Panc1 (cell line): ENCODE measurements around the gene TRPM5.

Experiments used
- SIN3A ChIP-seq: IDR thresholded peaks from 2 replicates; pipeline ENCODE4 v1.6.1; 2012; ENCODE audit warnings: low read depth, mild to moderate bottlenecking, low read length, moderate library complexity, borderline replicate concordance; ENCODE audit not compliant: insufficient read depth
- TCF7L2 ChIP-seq: IDR thresholded peaks from 2 replicates; pipeline ENCODE4 v1.6.1; 2011; ENCODE audit warnings: mild to moderate bottlenecking, low read depth, low read length, inconsistent platforms
- TF ChIP-seq, protein P1 (sequence below): fragments of 450-650 bp; IDR thresholded peaks from 2 replicates; pipeline ENCODE4 v1.5.1; 2017; ENCODE audit warnings: mild to moderate bottlenecking
- TF ChIP-seq, protein P2 (sequence below), 2 experiments: IDR thresholded peaks; 2 replicates each; pipeline ENCODE4 v1.6.1; 2011 to 2012; ENCODE audit warnings: low read depth in 2 of 2, control low read depth in 1 of 2, low read length in 1 of 2, mild to moderate bottlenecking in 1 of 2, moderate library complexity in 1 of 2; ENCODE audit not compliant: insufficient read depth in 1 of 2

DNA sequence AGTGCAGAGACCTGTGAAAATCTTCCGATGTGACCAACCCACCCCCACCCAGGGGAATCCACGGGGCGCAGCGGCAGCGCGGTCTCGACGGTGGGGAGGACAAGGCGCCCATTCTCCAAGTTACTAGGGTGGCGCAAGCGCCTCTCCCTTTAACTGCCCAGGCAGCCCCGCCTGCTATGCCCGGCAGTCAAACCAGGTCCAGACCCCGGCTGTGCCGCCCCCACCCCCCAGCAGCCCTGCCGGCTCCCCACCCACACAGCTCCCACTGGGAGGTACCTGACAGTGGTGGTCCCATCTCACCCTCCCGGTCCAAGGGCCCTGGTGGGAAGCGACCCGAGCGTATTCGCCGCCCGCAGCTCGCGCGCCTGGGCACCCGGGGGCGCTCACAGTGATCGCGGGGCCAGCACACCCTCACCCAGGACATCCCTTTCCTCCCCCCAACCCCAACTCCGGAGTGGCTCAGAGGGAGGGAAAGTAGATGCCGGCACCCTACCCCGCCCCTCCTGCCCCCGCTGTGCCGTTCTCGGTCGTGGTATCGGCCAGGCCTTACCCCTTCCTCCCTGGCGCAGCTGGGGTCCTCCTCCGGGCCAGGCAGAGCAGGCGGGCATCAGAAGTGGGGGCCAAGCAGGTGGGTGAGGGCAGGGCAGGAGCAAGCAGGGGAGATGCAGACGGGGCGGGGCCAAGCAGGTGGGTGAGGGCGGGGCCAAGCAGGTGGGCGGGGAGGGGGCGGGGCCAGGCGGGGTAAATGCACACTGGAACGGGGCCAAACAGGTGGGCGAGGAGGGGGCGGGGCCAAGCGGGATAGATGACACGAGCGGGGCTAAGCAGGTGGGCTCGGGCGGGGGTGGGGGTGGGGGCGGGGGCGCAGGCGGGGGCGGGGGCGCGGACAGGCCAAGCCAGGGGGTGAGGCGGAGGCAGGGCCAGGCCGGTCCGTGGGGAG, at the start of gene TRPM5:
- TF ChIP-seq, protein P1, sequence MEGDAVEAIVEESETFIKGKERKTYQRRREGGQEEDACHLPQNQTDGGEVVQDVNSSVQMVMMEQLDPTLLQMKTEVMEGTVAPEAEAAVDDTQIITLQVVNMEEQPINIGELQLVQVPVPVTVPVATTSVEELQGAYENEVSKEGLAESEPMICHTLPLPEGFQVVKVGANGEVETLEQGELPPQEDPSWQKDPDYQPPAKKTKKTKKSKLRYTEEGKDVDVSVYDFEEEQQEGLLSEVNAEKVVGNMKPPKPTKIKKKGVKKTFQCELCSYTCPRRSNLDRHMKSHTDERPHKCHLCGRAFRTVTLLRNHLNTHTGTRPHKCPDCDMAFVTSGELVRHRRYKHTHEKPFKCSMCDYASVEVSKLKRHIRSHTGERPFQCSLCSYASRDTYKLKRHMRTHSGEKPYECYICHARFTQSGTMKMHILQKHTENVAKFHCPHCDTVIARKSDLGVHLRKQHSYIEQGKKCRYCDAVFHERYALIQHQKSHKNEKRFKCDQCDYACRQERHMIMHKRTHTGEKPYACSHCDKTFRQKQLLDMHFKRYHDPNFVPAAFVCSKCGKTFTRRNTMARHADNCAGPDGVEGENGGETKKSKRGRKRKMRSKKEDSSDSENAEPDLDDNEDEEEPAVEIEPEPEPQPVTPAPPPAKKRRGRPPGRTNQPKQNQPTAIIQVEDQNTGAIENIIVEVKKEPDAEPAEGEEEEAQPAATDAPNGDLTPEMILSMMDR, result no peak
- TF ChIP-seq TCF7L2, result no peak
- no peak for TF ChIP-seq SIN3A
- TF ChIP-seq, protein P2, sequence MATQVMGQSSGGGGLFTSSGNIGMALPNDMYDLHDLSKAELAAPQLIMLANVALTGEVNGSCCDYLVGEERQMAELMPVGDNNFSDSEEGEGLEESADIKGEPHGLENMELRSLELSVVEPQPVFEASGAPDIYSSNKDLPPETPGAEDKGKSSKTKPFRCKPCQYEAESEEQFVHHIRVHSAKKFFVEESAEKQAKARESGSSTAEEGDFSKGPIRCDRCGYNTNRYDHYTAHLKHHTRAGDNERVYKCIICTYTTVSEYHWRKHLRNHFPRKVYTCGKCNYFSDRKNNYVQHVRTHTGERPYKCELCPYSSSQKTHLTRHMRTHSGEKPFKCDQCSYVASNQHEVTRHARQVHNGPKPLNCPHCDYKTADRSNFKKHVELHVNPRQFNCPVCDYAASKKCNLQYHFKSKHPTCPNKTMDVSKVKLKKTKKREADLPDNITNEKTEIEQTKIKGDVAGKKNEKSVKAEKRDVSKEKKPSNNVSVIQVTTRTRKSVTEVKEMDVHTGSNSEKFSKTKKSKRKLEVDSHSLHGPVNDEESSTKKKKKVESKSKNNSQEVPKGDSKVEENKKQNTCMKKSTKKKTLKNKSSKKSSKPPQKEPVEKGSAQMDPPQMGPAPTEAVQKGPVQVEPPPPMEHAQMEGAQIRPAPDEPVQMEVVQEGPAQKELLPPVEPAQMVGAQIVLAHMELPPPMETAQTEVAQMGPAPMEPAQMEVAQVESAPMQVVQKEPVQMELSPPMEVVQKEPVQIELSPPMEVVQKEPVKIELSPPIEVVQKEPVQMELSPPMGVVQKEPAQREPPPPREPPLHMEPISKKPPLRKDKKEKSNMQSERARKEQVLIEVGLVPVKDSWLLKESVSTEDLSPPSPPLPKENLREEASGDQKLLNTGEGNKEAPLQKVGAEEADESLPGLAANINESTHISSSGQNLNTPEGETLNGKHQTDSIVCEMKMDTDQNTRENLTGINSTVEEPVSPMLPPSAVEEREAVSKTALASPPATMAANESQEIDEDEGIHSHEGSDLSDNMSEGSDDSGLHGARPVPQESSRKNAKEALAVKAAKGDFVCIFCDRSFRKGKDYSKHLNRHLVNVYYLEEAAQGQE (IDR thresholded peaks at IDR 0.05; ENCODE audit: insufficient read depth in 1 of 2, low read depth in 2 of 2, low read length in 1 of 2), result no peak
